Measurements from ENCODE around the gene APP. TPM values are rescaled to one million over a fixed set of nuclear protein-coding genes. Genes with fewer than 3 reads are reported as not detected.
"Not testable (repeated sequence)": the region's sequence is repeated elsewhere in the genome, so short reads cannot be mapped to it uniquely, and the experiment has no call there.

APP gene
- total RNA-seq, 1 donor from 2014 or later = 1,827 TPM

DNA sequence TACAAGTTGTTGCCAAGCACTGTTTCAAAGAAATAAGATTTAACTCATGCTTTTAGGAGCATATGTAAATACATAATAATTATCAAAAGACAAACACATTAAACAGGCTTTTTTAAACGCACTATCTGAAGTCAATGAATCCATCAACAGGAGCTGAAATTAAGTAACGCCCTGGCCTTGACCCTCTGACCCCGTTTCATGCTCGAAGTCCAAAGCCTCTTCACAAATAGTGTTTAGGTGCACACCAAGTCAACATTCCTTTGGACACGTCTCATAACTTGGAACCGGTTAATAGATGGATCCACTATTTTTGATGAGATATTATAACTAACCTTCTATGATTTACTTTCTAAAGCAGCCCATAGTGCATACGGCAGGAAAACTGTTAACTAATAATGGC is 226.5 kb downstream of the APP start:
- DNase-seq (ENCODE audit: low read depth) = no peak

DNA sequence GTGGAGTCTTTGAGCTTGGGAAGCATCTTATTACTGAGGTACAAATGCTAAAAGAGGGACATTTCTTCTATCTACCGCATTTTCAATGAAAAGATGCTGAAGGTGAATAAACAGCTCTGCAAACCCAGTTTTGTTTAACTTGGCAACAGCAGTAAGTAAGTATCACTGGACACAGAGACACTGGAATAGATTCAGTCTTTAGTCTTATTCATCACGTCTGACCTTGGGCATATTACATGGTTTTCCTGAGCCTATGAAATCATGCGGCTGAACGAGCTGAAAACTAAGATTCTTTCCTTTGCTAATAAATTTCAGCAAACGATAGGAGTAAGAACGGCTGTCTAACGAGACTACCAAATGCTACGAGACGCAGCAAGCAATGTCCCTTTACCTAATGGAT is 228.4 kb downstream of the APP start:
- DNase-seq (ENCODE audit: low read depth) = no peak

DNA sequence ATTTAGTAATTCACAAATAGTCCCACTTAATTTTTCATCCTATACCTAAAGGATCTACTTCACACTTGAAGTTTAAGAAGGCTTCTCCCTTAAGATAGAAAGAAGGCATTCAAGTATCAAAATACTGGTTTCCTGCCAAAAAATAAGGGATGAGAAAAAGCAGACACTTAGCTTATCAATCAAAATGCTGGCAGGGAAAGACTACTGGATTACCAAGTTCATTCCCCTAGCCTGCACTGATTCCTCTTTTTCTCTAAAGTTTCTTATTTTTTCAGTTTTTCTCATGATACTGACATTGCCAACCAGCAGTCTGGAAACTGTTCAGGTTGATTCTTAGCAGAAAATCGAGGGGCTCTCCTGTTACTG is 231.2 kb downstream of the APP start:
- no peak for DNase-seq (ENCODE audit: low read depth)

DNA sequence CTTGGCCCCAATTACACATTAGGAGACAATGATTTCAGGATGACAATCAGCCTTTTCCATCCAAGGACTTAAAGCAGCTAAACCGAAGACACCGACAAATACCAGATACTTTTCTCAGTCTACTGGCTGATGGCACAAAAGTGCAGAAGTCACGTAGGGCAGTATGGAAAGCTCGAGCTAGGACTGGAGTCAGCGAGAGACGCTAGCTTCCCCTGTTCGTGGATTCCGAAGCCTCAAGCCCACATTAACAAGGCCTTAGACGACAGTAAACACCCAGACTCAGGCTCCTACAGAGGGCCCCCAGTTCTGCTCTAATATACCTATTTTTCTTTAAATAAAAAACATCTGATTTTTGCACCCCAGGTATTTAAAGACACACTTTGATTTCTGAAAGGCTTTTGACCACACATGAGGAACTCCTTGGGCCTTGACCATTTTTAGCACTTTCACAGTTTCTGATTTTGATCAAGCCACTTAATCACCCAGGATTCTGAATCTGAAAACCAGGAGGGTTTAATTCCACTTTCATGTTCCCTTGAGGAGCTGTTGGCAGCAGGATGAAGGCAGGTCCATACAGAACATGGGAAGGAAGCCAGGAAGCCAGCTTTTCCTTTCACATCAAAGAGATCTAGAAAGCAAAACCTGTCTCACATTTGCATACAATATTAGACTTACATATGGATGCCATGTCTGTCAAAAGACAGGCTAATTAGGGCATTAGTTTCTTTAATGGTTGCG is 231.7 kb downstream of the APP start:
- no peak for DNase-seq (ENCODE audit: low read depth)

DNA sequence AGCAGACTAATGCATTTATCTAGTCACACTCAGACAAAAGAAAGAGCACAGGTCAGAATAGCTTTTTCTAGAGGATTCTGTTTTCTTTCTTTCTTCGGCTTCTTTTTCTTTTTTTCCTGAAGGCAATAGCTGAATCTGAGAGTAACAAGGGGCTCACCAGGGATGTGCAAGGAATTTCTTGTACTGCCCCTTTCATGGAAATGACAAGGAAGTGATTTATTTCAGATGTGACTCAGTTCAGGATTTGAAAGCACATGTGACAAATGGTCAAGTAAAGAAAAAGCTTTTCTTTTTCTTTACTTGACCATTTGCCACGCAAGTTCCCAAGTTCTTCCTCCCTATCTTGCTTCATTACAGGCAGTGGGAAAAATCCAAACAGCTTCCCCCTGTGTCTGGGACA is 233.8 kb downstream of the APP start:
- no peak for DNase-seq (ENCODE audit: low read depth)

DNA sequence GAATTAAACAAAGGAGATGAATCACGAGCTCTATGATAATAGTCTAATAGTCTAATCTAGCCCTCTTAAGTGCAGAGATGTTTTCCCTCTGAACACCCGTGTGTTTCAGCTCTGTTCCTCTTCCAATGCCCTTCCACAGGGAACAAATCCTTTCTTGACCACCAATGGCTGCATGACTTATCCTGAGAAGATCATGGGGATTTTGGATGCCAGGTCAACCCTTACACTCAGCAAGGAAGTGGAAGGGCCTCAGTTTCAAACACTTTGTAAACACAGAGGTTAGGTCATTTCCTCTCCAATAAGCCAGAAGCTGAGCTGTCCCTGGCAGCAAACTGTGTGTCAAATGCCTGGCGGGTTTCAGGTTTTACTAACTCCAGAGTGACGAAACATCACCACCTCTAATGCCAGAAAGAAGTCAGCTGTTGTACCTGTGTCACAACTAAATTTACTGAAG is 235.8 kb downstream of the APP start:
- peak; percentile 95 for DNase-seq (ENCODE audit: low read depth)

DNA sequence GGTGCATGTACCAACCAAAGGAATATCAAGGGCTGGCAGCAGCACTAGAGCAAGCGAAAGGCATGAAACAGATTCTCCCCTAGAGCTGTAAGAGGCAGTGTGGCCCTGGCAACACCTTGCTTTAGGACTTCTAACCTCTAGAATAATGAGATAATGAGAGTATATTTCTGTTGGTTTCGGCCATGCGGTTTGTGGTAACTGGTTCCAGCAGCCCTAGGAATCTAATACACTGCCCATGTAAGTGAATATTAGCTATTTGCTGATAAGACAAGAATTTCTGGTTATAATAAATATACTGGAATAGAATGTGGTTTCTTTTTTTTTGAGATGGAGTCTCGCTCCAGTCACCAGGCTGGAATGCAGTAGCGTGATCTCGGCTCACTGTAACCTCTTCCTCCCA is 236.4 kb downstream of the APP start:
- DNase-seq (ENCODE audit: low read depth) = no peak

DNA sequence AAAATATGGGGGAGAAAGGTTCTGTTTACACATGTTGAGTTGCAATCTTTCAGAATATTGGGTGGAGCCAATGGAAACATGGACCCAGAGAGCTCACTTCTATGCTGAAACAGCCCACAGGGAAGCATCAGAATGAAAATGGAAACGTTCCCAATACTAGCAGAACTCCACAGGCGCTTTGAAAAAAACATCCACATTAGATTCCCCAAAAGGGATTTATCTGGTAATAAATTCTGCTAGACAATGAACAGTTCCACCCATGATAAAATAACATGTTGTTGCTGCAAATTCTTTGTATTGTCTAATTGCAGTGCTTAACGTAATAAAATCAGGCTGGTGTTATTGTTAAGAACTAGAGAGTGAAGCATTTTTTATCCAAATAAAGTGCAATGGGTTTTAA is 238.8 kb downstream of the APP start:
- no peak for DNase-seq (ENCODE audit: low read depth)

DNA sequence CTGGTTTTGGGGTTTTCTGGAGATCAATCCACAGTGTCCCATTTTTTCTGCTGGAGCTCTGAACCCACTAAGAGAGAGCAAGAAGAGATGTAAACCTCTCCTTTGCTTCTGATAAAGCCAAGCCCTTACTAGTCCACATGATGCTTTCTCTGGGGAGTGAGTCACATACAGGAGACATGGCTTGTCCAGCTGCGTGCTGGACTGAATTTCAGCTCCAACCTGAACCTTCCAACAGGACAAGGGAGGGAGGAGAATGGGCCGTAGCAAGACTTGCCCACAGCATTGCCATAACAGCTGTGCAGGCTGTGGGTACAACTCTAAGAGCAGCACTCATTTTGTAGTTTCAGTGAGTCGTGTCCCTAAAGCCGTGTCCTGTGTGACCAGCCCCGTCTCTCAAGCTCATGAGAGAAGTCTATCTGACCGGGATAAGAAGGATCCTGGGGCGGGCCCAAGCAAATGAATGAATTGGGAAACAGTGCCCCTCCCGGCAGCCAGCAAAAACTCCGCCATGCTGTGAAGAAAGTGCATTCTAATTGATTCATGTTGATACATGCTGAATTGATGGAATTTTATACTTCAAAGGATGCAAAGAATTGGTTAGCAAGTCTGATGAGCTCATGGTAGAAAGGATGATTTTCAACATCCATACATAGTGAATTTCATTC is 240.6 kb downstream of the APP start:
- no peak for DNase-seq (ENCODE audit: low read depth)

DNA sequence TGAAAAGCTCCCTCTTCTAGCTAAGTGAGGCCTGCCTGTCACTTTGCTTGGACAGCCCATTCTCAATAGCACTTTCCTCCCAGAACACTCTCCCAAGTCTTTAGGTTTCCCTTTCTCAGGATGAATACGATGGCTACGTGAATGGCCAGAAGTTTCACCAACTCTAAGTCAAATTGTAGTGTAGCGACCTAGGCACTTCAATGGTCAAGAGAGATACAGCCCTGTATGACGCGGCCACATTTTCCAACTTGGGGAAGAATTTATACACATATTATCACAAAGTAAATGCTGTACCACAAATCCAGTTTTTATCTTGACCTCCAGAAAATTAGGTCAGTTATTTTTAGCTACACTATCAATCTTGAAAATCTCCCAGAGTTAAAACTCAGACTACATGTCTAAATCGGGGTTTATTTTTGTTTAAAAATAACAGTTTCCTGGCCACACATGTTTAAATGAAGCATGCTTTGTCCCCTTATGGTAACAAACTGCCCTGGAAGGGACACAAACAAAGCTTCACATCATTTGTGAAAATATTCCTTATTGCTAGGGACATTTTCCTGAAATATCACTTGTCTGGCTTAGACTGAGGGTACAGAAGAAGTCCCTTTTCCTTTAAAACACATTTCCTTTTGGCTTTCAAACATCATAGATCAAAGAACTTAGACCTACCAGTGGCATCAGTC is 243.2 kb downstream of the APP start:
- DNase-seq (ENCODE audit: low read depth) = no peak

DNA sequence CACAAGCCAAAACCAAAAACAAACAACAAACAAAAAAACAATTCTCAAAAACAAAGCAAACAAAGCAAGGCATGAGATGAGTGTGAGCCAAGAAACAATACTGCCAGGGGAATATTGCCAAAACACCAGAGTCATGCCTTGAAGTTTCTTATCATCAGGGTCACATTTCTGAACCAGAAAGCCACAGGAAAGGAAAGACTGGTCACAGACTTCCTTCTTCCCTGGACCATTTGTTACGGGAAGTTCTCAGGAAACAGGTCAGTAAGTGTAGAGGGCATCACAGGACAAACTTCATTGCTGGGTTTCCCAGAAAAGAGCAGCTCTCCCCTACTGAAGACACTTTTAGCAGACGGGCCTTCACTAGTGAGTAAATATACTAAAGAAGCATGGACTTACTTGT is 244.6 kb downstream of the APP start:
- no peak for DNase-seq (ENCODE audit: low read depth)

DNA sequence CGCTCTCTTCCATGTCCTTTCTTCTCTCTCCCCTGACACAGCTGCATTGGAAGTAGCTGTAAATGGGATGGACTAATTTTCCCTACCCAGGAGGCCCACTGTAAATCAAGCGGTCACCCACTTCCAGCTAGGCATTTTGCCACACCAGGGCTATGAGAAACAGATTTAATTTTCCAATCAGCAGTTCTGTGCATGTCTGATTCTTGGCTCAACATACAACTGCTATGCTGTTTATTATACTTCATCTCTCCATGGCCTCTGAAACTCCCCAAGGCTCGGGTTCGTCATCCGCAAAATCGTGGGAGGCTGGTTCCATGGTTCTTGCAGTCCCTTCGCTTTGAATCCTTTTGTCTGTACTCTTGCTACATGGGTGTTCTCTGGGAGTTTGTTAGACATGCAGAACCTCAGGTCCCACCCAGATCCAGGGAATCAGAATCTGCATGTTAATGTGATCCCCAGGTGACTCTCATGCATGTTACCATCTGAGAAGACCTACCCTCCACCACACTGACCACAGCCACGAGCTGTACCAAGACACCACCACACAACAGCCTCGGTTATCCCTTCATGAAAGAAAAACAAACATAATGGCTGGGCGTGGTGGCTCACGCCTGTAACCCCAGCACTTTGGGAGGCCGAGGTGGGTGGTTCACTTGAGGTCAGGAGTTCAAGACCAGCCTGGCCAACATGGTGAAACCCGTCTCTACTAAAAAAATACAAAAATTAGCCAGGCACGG is 245.3 kb downstream of the APP start:
- DNase-seq (ENCODE audit: low read depth) = no peak

DNA sequence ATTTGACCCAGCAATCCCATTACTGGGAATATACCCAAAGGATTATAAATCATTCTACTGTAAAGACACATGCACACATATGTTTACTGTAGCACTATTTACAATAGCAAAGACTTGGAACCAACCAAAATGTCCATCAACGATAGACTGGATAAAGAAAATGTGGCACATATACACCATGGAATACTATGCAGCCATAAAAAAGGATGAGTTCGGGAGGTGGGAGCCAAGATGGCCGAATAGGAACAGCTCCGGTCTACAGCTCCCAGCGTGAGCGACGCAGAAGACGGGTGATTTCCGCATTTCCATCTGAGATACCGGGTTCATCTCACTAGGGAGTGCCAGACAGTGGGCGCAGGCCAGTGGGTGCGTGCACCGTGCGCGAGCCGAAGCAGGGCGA is 252.4 kb downstream of the APP start:
- DNase-seq (ENCODE audit: low read depth) = not testable (repeated sequence)

DNA sequence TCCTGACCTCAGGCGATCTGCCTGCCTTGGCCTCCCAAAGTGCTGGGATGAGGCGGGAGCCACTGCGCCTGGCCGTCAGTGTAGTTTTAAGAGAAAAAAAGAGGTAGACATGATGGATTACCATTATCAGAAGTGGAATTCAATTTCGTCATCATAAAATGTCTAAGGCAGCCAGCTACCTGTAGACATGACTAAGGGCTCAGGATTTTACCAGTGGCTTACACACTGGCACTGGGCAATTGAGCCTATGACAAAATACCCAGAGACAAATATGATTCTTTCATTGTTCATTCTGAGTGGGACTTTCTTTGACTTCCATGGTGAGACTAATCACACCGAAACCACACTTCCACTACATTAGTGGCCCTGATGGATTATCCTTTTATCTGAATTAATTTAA is 254.3 kb downstream of the APP start:
- DNase-seq (ENCODE audit: low read depth) = no peak

DNA sequence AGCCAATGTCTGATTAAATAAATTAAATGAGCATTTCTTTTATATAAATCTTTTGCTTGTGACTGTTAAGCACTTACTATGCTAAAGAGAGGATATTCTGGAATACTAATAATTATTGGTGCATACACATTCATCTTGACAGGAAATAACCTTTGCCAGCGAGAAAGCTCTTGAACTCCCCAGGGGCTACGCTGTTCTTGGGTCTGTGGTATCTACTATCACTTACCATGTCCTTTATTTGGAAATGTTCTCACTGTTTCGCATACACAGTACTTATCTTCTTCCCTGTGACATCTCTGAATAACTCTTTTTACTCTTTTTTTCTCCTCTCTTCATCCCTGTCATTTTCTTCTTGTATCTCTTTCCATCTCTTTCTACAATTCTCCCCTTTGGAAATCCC is 257.1 kb downstream of the APP start:
- no peak for DNase-seq (ENCODE audit: low read depth)

DNA sequence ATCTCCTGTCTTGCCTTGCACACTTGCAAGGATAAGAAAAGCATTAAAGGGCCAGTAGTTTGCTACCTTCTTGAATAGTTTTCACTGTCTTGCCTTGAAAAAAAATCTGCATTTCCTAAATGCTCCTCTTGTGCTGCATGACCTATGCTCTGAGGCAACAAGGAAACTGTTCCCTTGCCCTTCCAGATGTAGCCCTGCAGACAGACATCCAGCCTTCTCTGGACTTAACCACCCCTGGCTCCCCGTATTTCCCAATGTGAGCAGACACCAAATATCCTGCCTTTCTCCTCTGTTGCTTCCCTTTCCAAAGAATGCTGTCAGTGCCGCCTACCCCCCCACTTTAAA is 258.2 kb downstream of the APP start:
- DNase-seq (ENCODE audit: low read depth) = no peak

DNA sequence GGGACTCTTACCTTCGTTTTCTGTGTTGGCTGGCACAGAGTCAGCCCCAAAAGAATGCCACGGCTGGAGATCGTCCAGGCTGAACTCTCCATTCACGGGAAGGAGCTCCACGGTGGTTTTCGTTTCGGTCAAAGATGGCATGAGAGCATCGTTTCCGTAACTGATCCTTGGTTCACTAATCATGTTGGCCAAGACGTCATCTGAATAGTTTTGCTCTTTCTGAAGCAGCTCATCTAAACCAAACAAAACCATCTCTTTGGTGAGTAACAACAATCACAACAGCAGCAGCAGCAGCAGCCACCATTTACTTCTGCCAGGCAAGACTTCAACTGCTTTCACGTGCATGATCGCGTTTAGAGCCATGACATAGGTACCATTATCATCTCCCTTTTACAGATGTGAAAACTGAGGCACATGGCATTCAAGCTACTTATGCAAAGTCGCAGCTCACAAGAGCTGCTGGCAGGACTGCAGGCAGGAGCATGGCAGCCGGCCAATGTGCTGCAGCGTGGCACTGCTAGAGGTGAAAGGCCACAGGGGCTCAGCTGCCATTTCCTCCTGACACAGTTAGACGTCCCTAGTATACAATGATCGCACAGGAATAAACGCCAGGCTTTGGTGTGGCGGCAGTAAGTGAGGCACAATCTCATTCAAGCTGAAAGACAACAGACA is 258.7 kb downstream of the APP start:
- no peak for DNase-seq (ENCODE audit: low read depth)

DNA sequence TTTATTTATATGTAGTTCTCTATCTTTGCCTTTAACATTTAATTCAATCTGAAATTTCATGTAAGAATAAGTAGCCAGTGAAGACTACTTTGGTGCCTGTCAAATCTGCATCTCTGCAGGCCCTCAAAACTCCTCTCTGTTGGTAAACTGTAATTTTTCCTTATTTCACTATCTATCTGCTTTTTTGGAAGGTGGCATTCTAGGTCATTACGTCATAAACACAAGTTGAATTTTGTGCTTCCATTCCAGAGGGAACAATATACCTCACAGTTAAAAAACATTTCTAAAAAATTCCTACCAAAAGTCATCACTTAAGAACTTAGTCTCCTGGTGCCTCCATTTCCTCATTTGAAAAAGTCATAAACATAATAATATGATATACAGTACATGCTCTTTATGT is 259.8 kb downstream of the APP start:
- no peak for DNase-seq (ENCODE audit: low read depth)

DNA sequence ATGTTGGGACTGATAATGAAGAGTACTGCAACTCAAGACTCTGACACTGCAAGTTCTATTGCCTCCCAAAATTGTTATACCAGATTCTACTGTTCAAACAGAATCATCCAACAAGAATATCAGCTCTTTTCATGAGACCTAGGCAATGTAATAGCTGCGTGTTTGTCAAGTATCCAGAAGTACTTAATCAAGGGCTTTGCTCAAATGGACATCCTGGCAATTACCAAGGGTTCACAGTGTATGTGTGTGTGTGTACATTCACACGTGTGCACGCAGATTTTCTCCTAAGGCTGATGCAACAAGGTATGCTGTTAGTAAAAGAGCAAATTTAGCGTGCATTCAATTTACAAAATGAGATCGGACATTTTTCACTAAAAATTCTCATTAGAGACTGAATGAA is 261.2 kb downstream of the APP start:
- no peak for DNase-seq (ENCODE audit: low read depth)

DNA sequence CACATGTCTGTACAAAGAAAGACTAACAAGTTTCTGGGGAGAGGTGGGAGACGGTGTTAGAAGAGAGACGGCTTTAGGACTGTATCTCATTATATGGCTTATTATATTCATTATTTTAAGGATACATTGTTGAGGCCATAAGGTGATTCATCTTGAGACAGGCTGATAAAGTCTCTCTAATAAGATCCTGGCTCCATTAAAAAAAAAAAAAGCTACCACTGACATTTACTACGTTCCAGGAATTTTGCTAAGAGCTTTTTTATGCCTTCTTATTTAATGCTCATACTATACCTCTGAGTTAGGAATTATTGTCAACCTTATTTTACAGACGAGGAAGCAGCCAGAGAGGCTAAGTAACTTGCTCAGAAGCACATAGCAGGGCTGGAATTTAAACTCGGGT is 262.1 kb downstream of the APP start:
- no peak for DNase-seq (ENCODE audit: low read depth)

DNA sequence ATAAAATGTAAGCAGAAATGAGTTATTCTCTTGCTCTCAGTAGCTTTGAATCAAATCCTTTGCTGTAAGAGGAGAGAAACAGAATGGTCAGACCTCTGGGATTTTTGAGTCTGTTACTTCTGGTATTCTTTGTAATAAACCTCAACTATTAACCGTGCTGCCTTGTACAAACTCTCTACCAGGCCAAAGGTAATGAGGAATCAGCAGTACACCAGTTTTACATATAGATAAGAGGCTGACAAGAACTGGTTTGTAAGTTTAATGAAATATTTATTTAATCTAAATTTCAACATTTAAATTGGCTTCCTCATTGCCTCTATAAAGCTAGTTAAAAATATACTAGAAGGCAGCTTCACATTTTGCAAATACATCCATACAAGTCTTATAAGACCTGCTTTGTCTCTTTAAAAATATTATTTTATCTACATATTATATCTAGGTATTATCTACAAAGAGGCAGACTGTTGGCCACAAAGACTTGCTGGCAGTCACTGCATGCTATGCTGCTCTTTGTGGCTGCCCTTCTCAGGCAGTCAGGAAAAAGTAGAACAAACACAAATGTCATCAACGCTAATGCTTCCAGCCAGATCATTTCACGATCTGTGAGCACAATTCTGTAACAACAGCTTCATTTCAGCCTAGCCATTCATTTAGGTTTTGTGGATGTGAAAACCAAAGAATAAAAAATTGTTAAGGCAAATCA is 262.8 kb downstream of the APP start:
- DNase-seq (ENCODE audit: low read depth) = no peak

All from renal cortical epithelial cell (primary cell).